ENCODE data around the gene GSN. TPM values are rescaled to one million over a fixed set of nuclear protein-coding genes. Genes with fewer than 3 reads are reported as not detected.

The GSN gene
- total RNA-seq, 1 experiment from 2014 or later = 278 TPM

GRCh38 chr9:121233906-121234831, 33.8 kb upstream of the GSN start:
- TF ChIP-seq POLR2AphosphoS5 (IDR thresholded peaks at IDR 0.05; ENCODE audit: low read depth, low read length) (no peak), CTCF (IDR thresholded peaks at IDR 0.05) (no peak), SIN3A (IDR thresholded peaks at IDR 0.05; ENCODE audit: borderline replicate concordance, insufficient read depth, low read depth, low read length) (no peak), TCF7L2 (IDR thresholded peaks at IDR 0.05; ENCODE audit: low read depth, low read length) (no peak), REST (IDR thresholded peaks at IDR 0.05; ENCODE audit: insufficient read depth in 1 of 2, low read depth in 2 of 2, low read length in 1 of 2) (no peak)
- H3K4me3 ChIP-seq (ENCODE audit: low read depth in 2 of 2, low read length in 2 of 2) = no peak overlapping the region
- intact Hi-C loops (cut with micrococcal nuclease; ENCODE audit: unreplicated experiment) (no loop called here), in situ Hi-C loops (cut with HindIII; ENCODE audit: low pct_unique_long_range_greater_than_20kb, low sequenced_read_pairs) (no loop called here)
- ChIA-PET CTCF (no interaction called here), POLR2A (no interaction called here)
- no peaks in the 10 kb centered on the region for H3K9me3 ChIP-seq (ENCODE audit: control insufficient read depth, insufficient read depth, low read depth, low read length)
- DNase-seq (ENCODE audit: low read depth, low spot score) (no peak), ATAC-seq (no peak)
- no peaks in the 10 kb centered on the region for H3K4me1 ChIP-seq (ENCODE audit: control insufficient read depth, insufficient read depth, low read length)
- H3K27ac ChIP-seq (ENCODE audit: low read length) = no peak overlapping the region
- no peaks in the 10 kb centered on the region for H3K36me3 ChIP-seq (ENCODE audit: control insufficient read depth, insufficient read depth, low read length)
- no TSS peak for BruUV-seq (replicated peaks)
- no peaks in the 10 kb centered on the region for H3K27me3 ChIP-seq (ENCODE audit: control insufficient read depth, insufficient read depth, low read length)

- DNase-seq (ENCODE audit: low read depth, low spot score) = no peak
- CTCF ChIA-PET = no interaction called here
- H3K36me3 ChIP-seq (ENCODE audit: control insufficient read depth, insufficient read depth, low read length) = no peaks in the 10 kb centered on the region
- H3K9me3 ChIP-seq (ENCODE audit: control insufficient read depth, insufficient read depth, low read depth, low read length) = no peaks in the 10 kb centered on the region
- intact Hi-C loops (cut with micrococcal nuclease; ENCODE audit: unreplicated experiment) (no loop called here), in situ Hi-C loops (cut with HindIII; ENCODE audit: low pct_unique_long_range_greater_than_20kb, low sequenced_read_pairs) (no loop called here)
- no peak for TF ChIP-seq REST (IDR thresholded peaks at IDR 0.05; ENCODE audit: insufficient read depth in 1 of 2, low read depth in 2 of 2, low read length in 1 of 2)
- no peak for TF ChIP-seq TCF7L2 (IDR thresholded peaks at IDR 0.05; ENCODE audit: low read depth, low read length)
- no peak for TF ChIP-seq POLR2AphosphoS5 (IDR thresholded peaks at IDR 0.05; ENCODE audit: low read depth, low read length)
- no peak for TF ChIP-seq CTCF (IDR thresholded peaks at IDR 0.05)
- no peak for TF ChIP-seq SIN3A (IDR thresholded peaks at IDR 0.05; ENCODE audit: borderline replicate concordance, insufficient read depth, low read depth, low read length)
- no peak overlapping the region for H3K4me3 ChIP-seq (ENCODE audit: low read depth in 2 of 2, low read length in 2 of 2)
- no peak for ATAC-seq
- POLR2A ChIA-PET = no interaction called here
- no peak overlapping the region for H3K27ac ChIP-seq (ENCODE audit: low read length)
- no TSS peak for BruUV-seq (replicated peaks)
- no peaks in the 10 kb centered on the region for H3K4me1 ChIP-seq (ENCODE audit: control insufficient read depth, insufficient read depth, low read length)
- H3K27me3 ChIP-seq (ENCODE audit: control insufficient read depth, insufficient read depth, low read length) = no peaks in the 10 kb centered on the region
Measured at GRCh38 chr9:121234832-121235161, 33.2 kb upstream of the GSN start.
